ENCODE data around the gene MCU. TPM values are rescaled to one million over a fixed set of nuclear protein-coding genes. Genes with fewer than 3 reads are reported as not detected.

MCU gene
- polyA plus RNA-seq, 1 of the 3 experiments (the other 2 are of a cell fraction) = 20.6 TPM

DNA sequence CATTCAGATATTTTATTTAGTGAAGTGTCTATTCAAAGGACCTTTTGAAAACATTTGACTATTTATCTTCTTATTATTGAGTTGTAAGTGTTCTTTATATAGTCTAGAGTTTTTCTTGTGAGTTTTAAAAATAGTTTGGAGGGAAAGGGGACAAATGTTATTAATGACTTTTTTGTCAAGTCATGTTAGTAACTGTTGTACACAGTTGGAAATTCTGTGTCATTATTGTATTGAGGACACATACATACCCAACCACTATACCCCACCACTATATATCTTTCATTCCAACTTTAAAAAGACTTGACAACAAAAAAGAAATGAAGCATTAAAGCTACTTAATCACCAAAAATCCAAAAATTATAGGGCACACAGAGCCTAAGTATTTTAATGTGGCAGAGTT lies 148.4 kb downstream of the MCU start:
- no peak overlapping the region for H3K9ac ChIP-seq
- no peak for TF ChIP-seq RXRA (IDR thresholded peaks at IDR 0.05; ENCODE audit: borderline replicate concordance, low read depth)
- TF ChIP-seq NRF1 (IDR thresholded peaks at IDR 0.05; ENCODE audit: low read depth, low read length) = no peak
- TF ChIP-seq FOXM1 (IDR thresholded peaks at IDR 0.05; ENCODE audit: low read depth) = no peak
- H3K4me3 ChIP-seq (ENCODE audit: low read depth in 2 of 2, low read length in 1 of 2) = no peak overlapping the region
- H3K27me3 ChIP-seq (ENCODE audit: insufficient read depth) = no peaks in the 10 kb centered on the region
- no peaks in the 10 kb centered on the region for H3K9me3 ChIP-seq
- H4K20me1 ChIP-seq (ENCODE audit: insufficient read depth) = no peaks in the 10 kb centered on the region
- no peak overlapping the region for H3K27ac ChIP-seq (ENCODE audit: low read depth in 2 of 2, low read length in 1 of 2)
- H3K4me2 ChIP-seq = no peak overlapping the region
- no peaks in the 10 kb centered on the region for H3K9me2 ChIP-seq
- ChIA-PET CTCF (interaction anchor here (0.7 to 1.7 kb wide), 3 partner anchors 18 to 476 kb away, joined by 3 to 5 read pairs (median 4); no protein-coding TSS in a partner anchor), POLR2A (no interaction called here)
- no peaks in the 10 kb centered on the region for H3K4me1 ChIP-seq (ENCODE audit: control insufficient read depth in 1 of 2, insufficient read depth in 2 of 2, low read depth in 1 of 2, low read length in 1 of 2)
- no peaks in the 10 kb centered on the region for H3K79me2 ChIP-seq (ENCODE audit: insufficient read depth)
- H3K36me3 ChIP-seq (replicated peaks in 1 of 2; ENCODE audit: control insufficient read depth in 1 of 2, insufficient read depth in 2 of 2, low read length in 1 of 2) = peaks cover 2 to 12% of the 10 kb centered on the region in 2 experiments
- H3F3A ChIP-seq (replicated peaks; ENCODE audit: insufficient read depth) = peaks cover 5% of the 10 kb centered on the region
- no peak overlapping the region for H2AFZ ChIP-seq (ENCODE audit: low read depth)
- DNase-seq = no peak

DNA sequence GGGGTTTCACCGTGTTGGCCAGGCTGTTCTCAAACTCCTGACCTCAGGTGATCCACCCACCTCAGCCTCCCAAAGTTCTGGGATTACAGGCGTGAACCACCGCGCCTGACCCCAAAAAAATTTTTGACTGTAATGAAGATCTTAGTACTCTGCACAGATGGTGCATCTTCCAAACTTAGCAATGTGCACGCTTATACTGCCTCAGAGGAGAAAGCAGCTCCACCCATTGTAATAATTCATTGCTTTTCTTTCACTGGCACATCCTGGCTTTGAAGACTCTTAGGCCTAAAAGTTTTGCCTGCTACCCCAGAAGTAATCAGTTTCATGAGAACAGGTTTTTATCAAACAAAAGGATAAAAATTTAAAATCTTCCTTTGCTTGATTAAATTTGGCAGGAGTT lies 149.5 kb downstream of the MCU start:
- Histone ChIP-seq H3K9me3 (no peaks in the 10 kb centered on the region), H3K27ac (ENCODE audit: low read depth in 2 of 2, low read length in 1 of 2) (no peak overlapping the region), H3F3A (replicated peaks; ENCODE audit: insufficient read depth) (peaks cover 5% of the 10 kb centered on the region), H3K4me1 (ENCODE audit: control insufficient read depth in 1 of 2, insufficient read depth in 2 of 2, low read depth in 1 of 2, low read length in 1 of 2) (no peaks in the 10 kb centered on the region), H3K79me2 (ENCODE audit: insufficient read depth) (no peaks in the 10 kb centered on the region), H3K4me2 (no peak overlapping the region), H3K9me2 (no peaks in the 10 kb centered on the region), H2AFZ (ENCODE audit: low read depth) (no peak overlapping the region), H3K36me3 (replicated peaks in 1 of 2; ENCODE audit: control insufficient read depth in 1 of 2, insufficient read depth in 2 of 2, low read length in 1 of 2) (peaks cover 0 to 7% of the 10 kb centered on the region in 2 experiments), H3K4me3 (ENCODE audit: low read depth in 2 of 2, low read length in 1 of 2) (no peak overlapping the region), H4K20me1 (ENCODE audit: insufficient read depth) (no peaks in the 10 kb centered on the region), H3K9ac (no peak overlapping the region), H3K27me3 (ENCODE audit: insufficient read depth) (no peaks in the 10 kb centered on the region)
- WGBS (ENCODE audit: low lambda C conversion rate) = 88% methylated on average over 5 of the region's 5 CpGs
- POLR2A ChIA-PET = no interaction called here
- CTCF ChIA-PET = interaction anchor here (1.2 to 1.7 kb wide), 4 partner anchors 8 to 477 kb away, joined by 3 to 6 read pairs (median 4); no protein-coding TSS in a partner anchor
- no peak for DNase-seq
- TF ChIP-seq MEF2A (IDR thresholded peaks at IDR 0.05; ENCODE audit: borderline replicate concordance, low read depth) = no peak
- TF ChIP-seq NFIC (IDR thresholded peaks at IDR 0.05; ENCODE audit: borderline replicate concordance) = no peak
- TF ChIP-seq GABPA (IDR thresholded peaks at IDR 0.05; ENCODE audit: low read depth) = no peak
- no peak for TF ChIP-seq FOXM1 (IDR thresholded peaks at IDR 0.05; ENCODE audit: low read depth)
- TF ChIP-seq POLR2AphosphoS5 (IDR thresholded peaks at IDR 0.05; ENCODE audit: low read depth, low read length) = no peak
- TF ChIP-seq RCOR1 (IDR thresholded peaks at IDR 0.05; ENCODE audit: low read length) = no peak
- no peak for TF ChIP-seq TEAD4 (IDR thresholded peaks at IDR 0.05; ENCODE audit: borderline replicate concordance, insufficient read depth)

DNA sequence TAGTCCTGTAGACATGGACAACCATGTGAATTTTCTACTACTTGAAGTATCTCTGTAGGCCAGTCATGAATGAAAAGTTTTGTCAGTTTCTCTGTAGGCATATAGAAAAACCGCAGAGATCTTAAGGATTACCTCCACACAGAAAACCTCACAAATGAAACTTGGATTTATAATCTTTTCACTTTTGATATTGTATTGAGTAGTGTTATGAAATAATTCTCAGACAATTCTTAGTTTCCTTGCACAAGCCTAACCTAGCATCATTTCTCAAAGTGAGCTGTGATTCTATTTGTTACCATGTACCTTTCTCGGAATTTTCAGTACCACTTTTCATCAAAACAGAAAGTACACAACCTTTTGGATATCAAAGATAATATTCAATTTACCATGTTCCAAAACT lies 150.2 kb downstream of the MCU start:
- Histone ChIP-seq H3K9me3 (no peaks in the 10 kb centered on the region), H3K27me3 (ENCODE audit: insufficient read depth) (no peaks in the 10 kb centered on the region), H3K27ac (ENCODE audit: low read depth in 2 of 2, low read length in 1 of 2) (no peak overlapping the region), H3K9ac (no peak overlapping the region), H2AFZ (ENCODE audit: low read depth) (no peak overlapping the region), H3K4me3 (ENCODE audit: low read depth in 2 of 2, low read length in 1 of 2) (no peak overlapping the region), H3K4me2 (no peak overlapping the region), H3K4me1 (ENCODE audit: control insufficient read depth in 1 of 2, insufficient read depth in 2 of 2, low read depth in 1 of 2, low read length in 1 of 2) (no peaks in the 10 kb centered on the region), H4K20me1 (ENCODE audit: insufficient read depth) (no peaks in the 10 kb centered on the region), H3K79me2 (ENCODE audit: insufficient read depth) (no peaks in the 10 kb centered on the region), H3F3A (replicated peaks; ENCODE audit: insufficient read depth) (peaks cover 5% of the 10 kb centered on the region), H3K9me2 (no peaks in the 10 kb centered on the region), H3K36me3 (replicated peaks in 1 of 2; ENCODE audit: control insufficient read depth in 1 of 2, insufficient read depth in 2 of 2, low read length in 1 of 2) (peaks cover 0 to 6% of the 10 kb centered on the region in 2 experiments)
- 97% methylated on average over 2 of the region's 2 CpGs for WGBS (ENCODE audit: low lambda C conversion rate)
- TF ChIP-seq MXI1 (IDR thresholded peaks at IDR 0.05; ENCODE audit: low read depth, low read length) (no peak), TEAD4 (IDR thresholded peaks at IDR 0.05; ENCODE audit: borderline replicate concordance, insufficient read depth) (no peak), SIN3A (IDR thresholded peaks at IDR 0.05; ENCODE audit: borderline replicate concordance, low read depth, low read length) (no peak), EZH2phosphoT487 (IDR thresholded peaks at IDR 0.05; ENCODE audit: borderline replicate concordance, low read depth) (no peak)
- CTCF ChIA-PET = interaction anchor here (0.6 to 1.4 kb wide), 3 partner anchors 8 to 478 kb away, joined by 3 to 6 read pairs (median 3); no protein-coding TSS in a partner anchor
- DNase-seq = no peak
- POLR2A ChIA-PET = no interaction called here

Measured in SK-N-SH (cell line).